Measurements from ENCODE around the gene SAMD4A.

DNA sequence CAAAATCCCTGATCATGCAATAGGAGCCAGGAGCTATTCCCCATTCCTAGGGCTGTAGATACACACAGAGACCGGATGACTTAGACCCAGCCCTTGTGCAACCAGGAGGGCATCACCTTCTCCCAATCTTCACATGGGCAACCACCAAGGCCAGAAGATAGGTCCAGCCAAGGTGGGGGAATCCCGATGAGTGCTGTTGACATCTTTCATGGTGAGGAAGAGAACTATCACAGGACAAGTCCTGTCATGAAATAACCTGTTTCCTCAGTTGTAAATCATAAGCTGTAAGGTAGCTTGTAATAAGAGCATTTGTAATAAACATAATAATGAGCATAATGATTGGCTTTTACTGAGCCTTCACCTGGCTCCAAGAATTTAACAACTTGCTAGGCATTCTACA is 246.2 kb downstream of the SAMD4A start:
- no peak for TF ChIP-seq POLR2A (IDR thresholded peaks at IDR 0.05)
- TF ChIP-seq, protein P1, sequence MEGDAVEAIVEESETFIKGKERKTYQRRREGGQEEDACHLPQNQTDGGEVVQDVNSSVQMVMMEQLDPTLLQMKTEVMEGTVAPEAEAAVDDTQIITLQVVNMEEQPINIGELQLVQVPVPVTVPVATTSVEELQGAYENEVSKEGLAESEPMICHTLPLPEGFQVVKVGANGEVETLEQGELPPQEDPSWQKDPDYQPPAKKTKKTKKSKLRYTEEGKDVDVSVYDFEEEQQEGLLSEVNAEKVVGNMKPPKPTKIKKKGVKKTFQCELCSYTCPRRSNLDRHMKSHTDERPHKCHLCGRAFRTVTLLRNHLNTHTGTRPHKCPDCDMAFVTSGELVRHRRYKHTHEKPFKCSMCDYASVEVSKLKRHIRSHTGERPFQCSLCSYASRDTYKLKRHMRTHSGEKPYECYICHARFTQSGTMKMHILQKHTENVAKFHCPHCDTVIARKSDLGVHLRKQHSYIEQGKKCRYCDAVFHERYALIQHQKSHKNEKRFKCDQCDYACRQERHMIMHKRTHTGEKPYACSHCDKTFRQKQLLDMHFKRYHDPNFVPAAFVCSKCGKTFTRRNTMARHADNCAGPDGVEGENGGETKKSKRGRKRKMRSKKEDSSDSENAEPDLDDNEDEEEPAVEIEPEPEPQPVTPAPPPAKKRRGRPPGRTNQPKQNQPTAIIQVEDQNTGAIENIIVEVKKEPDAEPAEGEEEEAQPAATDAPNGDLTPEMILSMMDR (IDR thresholded peaks at IDR 0.05), result no peak
